Measurements from ENCODE around the gene NRG3.

Gene NRG3

GRCh38 chr10:82128527-82128926 lies 253.5 kb downstream of the NRG3 start:
- DNase-seq = no peak

GRCh38 chr10:82136103-82136502 lies 261.1 kb downstream of the NRG3 start:
- no peak for DNase-seq

GRCh38 chr10:82144153-82144552 lies 269.2 kb downstream of the NRG3 start:
- DNase-seq = no peak

GRCh38 chr10:82148764-82149163 lies 273.8 kb downstream of the NRG3 start:
- no peak for DNase-seq

- no peak for DNase-seq
These were observed 274.7 kb downstream of the NRG3 start for GRCh38 chr10:82149674-82150073.

GRCh38 chr10:82150123-82150900 lies 275.3 kb downstream of the NRG3 start:
- DNase-seq = peak; percentile 42

GRCh38 chr10:82160307-82160706 lies 285.3 kb downstream of the NRG3 start:
- no peak for DNase-seq

- no peak for DNase-seq
These were observed 286.3 kb downstream of the NRG3 start for GRCh38 chr10:82161264-82161663.

- DNase-seq = no peak
These were observed 287.7 kb downstream of the NRG3 start for GRCh38 chr10:82162549-82163195.

GRCh38 chr10:82171899-82172298 lies 296.9 kb downstream of the NRG3 start:
- no peak for DNase-seq

GRCh38 chr10:82176587-82176986 lies 301.6 kb downstream of the NRG3 start:
- DNase-seq = no peak

- no peak for DNase-seq
These were observed 315.7 kb downstream of the NRG3 start for GRCh38 chr10:82190432-82191260.

- no peak for DNase-seq
These were observed 316.7 kb downstream of the NRG3 start for GRCh38 chr10:82191653-82192052.

- no peak for DNase-seq
These were observed 317.7 kb downstream of the NRG3 start for GRCh38 chr10:82192665-82193064.

GRCh38 chr10:82194419-82194818 lies 319.4 kb downstream of the NRG3 start:
- no peak for DNase-seq

- DNase-seq = no peak
These were observed 331.8 kb downstream of the NRG3 start for GRCh38 chr10:82206831-82207230.

GRCh38 chr10:82208726-82209125 lies 333.7 kb downstream of the NRG3 start:
- no peak for DNase-seq

- no peak for DNase-seq
These were observed 335.3 kb downstream of the NRG3 start for GRCh38 chr10:82210331-82210730.

- peak; percentile 18 for DNase-seq
These were observed 336.4 kb downstream of the NRG3 start for GRCh38 chr10:82211346-82211745.

- DNase-seq = no peak
These were observed 337.8 kb downstream of the NRG3 start for GRCh38 chr10:82212753-82213152.

- no peak for DNase-seq
These were observed 338.8 kb downstream of the NRG3 start for GRCh38 chr10:82213784-82214183.

GRCh38 chr10:82221056-82221455 lies 346.1 kb downstream of the NRG3 start:
- DNase-seq = no peak

GRCh38 chr10:82221601-82222149 lies 346.7 kb downstream of the NRG3 start:
- DNase-seq = no peak
